Testis (tissue), 2 donors: ENCODE data around the gene GARNL3.

Experiments used
- CTCF ChIP-seq, 3 experiments: fragments of 450-650 bp in 2 of 3; fragments of 200-600 bp in 1 of 3; sonication (generic) in 1 of 3; IDR thresholded peaks; one replicate each; pipeline ENCODE4 v1.5.1; 2016 to 2019; ENCODE audit warnings: antibody characterized with exemption in 3 of 3, mild to moderate bottlenecking in 2 of 3, moderate library complexity in 1 of 3
- POLR2A ChIP-seq: fragments of 450-650 bp; IDR thresholded peaks from one replicate; pipeline ENCODE4 v1.6.1; 2017; ENCODE audit warnings: antibody characterized with exemption, mild to moderate bottlenecking, moderate library complexity

GRCh38 chr9:127366594-127366993 is 102.0 kb downstream of the GARNL3 start:
- no peak for TF ChIP-seq CTCF (IDR thresholded peaks at IDR 0.05)
- no peak for TF ChIP-seq POLR2A
